Embryonic facial prominence (tissue), 1 donor: ENCODE data around the gene MAD2L2.

Experiments used
- DNase-seq: peaks from one replicate; pipeline ENCODE4 v3.0.0-alpha.2; 2016; ENCODE audit errors: extremely low spot score

The MAD2L2 gene

GRCh38 chr1:11629184-11630016, 51.5 kb downstream of the MAD2L2 start:
- DNase-seq: no peak

- no peak for DNase-seq
Measured at GRCh38 chr1:11628767-11629166, 52.2 kb downstream of the MAD2L2 start.

- DNase-seq: no peak
Measured at GRCh38 chr1:11626551-11626950, 54.4 kb downstream of the MAD2L2 start.
